Measurements from ENCODE around the gene ZNF302. TPM values are rescaled to one million over a fixed set of nuclear protein-coding genes. Genes with fewer than 3 reads are reported as not detected.

ZNF302 gene
- total RNA-seq, 1 donor, result 19.2 TPM

DNA sequence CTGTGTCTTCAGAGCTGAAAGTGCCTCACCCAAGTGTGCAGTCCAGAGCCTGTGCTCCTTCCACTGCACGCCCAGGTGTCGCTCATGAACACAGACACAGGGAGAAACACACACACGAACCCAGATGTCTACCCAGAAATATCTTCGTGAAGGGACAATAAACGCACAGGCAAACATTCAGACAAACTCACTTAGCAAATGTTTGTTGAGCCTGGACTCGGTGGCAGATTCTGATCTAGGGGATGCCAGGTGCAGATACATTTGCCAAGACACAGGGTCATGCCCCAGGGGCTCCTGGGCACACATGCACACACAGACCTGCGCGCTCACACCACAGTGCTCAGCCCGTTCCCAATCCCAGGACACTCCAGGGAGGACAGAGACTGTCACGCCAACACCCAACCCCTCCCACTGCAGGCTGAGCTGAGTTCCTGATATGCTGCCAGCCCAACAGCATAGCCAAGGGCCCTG lies 32.5 kb upstream of the ZNF302 start:
- H2AFZ ChIP-seq (ENCODE audit: low read length), result no peak overlapping the region
- H3K4me1 ChIP-seq (ENCODE audit: insufficient read depth, low read length), result no peaks in the 10 kb centered on the region
- no peaks in the 10 kb centered on the region for H4K20me1 ChIP-seq (ENCODE audit: insufficient read depth, low read length)
- no peaks in the 10 kb centered on the region for H3K79me2 ChIP-seq (ENCODE audit: insufficient read depth, low read length)
- no peak overlapping the region for H3K27ac ChIP-seq (ENCODE audit: low read depth, low read length)
- H3K27me3 ChIP-seq (ENCODE audit: insufficient read depth, low read length), result no peaks in the 10 kb centered on the region
- DNase-seq (ENCODE audit: insufficient read length, low spot score, missing footprints), result no peak
- no peaks in the 10 kb centered on the region for H3K36me3 ChIP-seq (ENCODE audit: insufficient read depth, low read length)
- TF ChIP-seq, protein P1, sequence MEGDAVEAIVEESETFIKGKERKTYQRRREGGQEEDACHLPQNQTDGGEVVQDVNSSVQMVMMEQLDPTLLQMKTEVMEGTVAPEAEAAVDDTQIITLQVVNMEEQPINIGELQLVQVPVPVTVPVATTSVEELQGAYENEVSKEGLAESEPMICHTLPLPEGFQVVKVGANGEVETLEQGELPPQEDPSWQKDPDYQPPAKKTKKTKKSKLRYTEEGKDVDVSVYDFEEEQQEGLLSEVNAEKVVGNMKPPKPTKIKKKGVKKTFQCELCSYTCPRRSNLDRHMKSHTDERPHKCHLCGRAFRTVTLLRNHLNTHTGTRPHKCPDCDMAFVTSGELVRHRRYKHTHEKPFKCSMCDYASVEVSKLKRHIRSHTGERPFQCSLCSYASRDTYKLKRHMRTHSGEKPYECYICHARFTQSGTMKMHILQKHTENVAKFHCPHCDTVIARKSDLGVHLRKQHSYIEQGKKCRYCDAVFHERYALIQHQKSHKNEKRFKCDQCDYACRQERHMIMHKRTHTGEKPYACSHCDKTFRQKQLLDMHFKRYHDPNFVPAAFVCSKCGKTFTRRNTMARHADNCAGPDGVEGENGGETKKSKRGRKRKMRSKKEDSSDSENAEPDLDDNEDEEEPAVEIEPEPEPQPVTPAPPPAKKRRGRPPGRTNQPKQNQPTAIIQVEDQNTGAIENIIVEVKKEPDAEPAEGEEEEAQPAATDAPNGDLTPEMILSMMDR (IDR thresholded peaks at IDR 0.05; ENCODE audit: extremely low read depth, low read depth, low read length), result no peak
- H3K9me3 ChIP-seq (ENCODE audit: low read depth, low read length), result no peaks in the 10 kb centered on the region
- no peak overlapping the region for H3K4me2 ChIP-seq (ENCODE audit: insufficient read depth, low read length)
- no peak overlapping the region for H3K4me3 ChIP-seq (ENCODE audit: insufficient read depth, low read length)

DNA sequence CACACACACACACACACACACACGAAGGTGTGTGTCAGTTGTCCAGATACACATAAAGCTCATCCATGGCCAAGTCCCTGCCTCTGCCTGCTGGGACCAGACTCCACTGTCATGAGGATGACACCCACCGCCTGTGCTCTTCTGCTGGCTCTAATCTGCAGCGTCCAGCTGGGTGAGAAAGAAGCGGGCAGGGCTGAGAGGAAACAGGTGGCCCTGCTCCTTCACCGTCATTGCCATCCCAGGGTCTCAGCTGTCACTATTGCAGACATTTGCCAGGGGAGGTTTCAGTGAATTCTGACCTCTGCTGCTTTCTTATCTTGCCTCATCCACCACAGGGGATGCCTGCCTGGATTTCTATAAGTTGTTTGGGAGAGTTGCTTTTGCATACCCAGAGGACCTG lies 31.9 kb upstream of the ZNF302 start:
- Histone ChIP-seq H3K4me1 (ENCODE audit: insufficient read depth, low read length) (no peaks in the 10 kb centered on the region), H3K36me3 (ENCODE audit: insufficient read depth, low read length) (no peaks in the 10 kb centered on the region), H3K4me2 (ENCODE audit: insufficient read depth, low read length) (no peak overlapping the region), H4K20me1 (ENCODE audit: insufficient read depth, low read length) (no peaks in the 10 kb centered on the region), H2AFZ (ENCODE audit: low read length) (no peak overlapping the region), H3K27me3 (ENCODE audit: insufficient read depth, low read length) (no peaks in the 10 kb centered on the region), H3K4me3 (ENCODE audit: insufficient read depth, low read length) (no peak overlapping the region), H3K79me2 (ENCODE audit: insufficient read depth, low read length) (no peaks in the 10 kb centered on the region), H3K9me3 (ENCODE audit: low read depth, low read length) (no peaks in the 10 kb centered on the region), H3K27ac (ENCODE audit: low read depth, low read length) (no peak overlapping the region)
- no peak for DNase-seq (ENCODE audit: insufficient read length, low spot score, missing footprints)
- TF ChIP-seq, protein P1 (IDR thresholded peaks at IDR 0.05; ENCODE audit: extremely low read depth, low read depth, low read length), result no peak

DNA sequence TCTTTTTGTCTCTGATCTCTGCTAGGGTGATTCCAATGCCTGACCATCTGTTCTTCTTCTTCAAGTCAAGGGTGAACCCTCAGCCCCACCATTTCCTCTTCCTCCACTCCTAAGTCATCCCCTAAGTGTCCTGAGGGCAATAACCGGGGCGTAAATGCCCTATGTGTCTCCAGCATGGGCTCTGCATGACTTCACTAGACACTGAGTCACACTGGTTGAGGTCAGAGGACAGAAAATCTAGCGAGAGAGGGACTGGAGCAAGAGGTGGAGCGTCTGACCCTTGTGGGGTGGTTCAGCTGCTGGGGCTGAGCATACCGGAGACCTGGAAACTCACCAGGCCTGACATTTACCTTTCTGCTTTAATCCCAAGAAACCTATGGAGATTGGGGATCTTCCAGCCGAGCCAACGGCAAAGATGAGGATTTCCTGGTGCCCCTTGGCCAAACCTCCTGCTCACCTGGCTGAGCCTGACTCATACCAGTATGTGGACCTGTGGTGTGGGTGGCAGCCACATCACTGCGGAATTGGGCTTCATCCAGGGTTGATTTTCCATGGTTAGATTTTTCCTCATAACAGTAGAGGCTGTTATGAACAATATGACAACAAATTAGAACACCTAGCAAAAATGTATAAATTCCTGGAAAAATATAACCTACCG lies 27.5 kb upstream of the ZNF302 start:
- no peak overlapping the region for H3K4me3 ChIP-seq (ENCODE audit: insufficient read depth, low read length)
- no peaks in the 10 kb centered on the region for H3K9me3 ChIP-seq (ENCODE audit: low read depth, low read length)
- TF ChIP-seq, protein P1 (IDR thresholded peaks at IDR 0.05; ENCODE audit: extremely low read depth, low read depth, low read length), result no peak
- H2AFZ ChIP-seq (ENCODE audit: low read length), result no peak overlapping the region
- H3K27ac ChIP-seq (ENCODE audit: low read depth, low read length), result no peak overlapping the region
- no peaks in the 10 kb centered on the region for H4K20me1 ChIP-seq (ENCODE audit: insufficient read depth, low read length)
- no peaks in the 10 kb centered on the region for H3K36me3 ChIP-seq (ENCODE audit: insufficient read depth, low read length)
- no peak overlapping the region for H3K4me2 ChIP-seq (ENCODE audit: insufficient read depth, low read length)
- no peaks in the 10 kb centered on the region for H3K79me2 ChIP-seq (ENCODE audit: insufficient read depth, low read length)
- H3K27me3 ChIP-seq (ENCODE audit: insufficient read depth, low read length), result no peaks in the 10 kb centered on the region
- H3K4me1 ChIP-seq (ENCODE audit: insufficient read depth, low read length), result no peaks in the 10 kb centered on the region
- no peak for DNase-seq (ENCODE audit: insufficient read length, low spot score, missing footprints)

DNA sequence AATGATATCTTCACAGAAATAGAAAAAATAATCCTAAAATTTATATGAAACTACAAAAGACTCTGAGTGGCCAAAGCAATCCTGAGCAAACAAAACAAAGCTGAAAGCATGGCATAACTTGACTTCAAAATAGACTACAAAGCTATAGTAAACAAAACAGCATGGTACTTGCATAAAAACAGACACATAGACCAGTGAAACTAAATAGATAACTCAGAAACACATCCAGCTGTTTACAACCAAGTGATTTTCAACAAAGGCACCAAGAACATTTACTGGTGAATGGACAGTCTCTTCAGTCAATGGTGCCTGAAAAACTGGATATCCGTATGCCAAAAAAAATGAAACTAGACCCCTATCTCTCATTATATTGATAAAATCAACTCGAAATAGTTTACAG lies 25.7 kb upstream of the ZNF302 start:
- TF ChIP-seq, protein P1 (IDR thresholded peaks at IDR 0.05; ENCODE audit: extremely low read depth, low read depth, low read length), result no peak
- Histone ChIP-seq H3K9me3 (ENCODE audit: low read depth, low read length) (no peaks in the 10 kb centered on the region), H3K27me3 (ENCODE audit: insufficient read depth, low read length) (no peaks in the 10 kb centered on the region), H3K27ac (ENCODE audit: low read depth, low read length) (no peak overlapping the region), H3K4me2 (ENCODE audit: insufficient read depth, low read length) (no peak overlapping the region), H3K79me2 (ENCODE audit: insufficient read depth, low read length) (no peaks in the 10 kb centered on the region), H3K4me3 (ENCODE audit: insufficient read depth, low read length) (no peak overlapping the region), H3K4me1 (ENCODE audit: insufficient read depth, low read length) (no peaks in the 10 kb centered on the region), H3K36me3 (ENCODE audit: insufficient read depth, low read length) (no peaks in the 10 kb centered on the region), H2AFZ (ENCODE audit: low read length) (no peak overlapping the region), H4K20me1 (ENCODE audit: insufficient read depth, low read length) (no peaks in the 10 kb centered on the region)
- DNase-seq (ENCODE audit: insufficient read length, low spot score, missing footprints), result no peak
